Pulmonary artery endothelial cell (primary cell): Measurements from ENCODE around the gene PNPLA4. TPM values are rescaled to one million over a fixed set of nuclear protein-coding genes. Genes with fewer than 3 reads are reported as not detected.

ENCODE experiments used
- DNase-seq: peaks from one replicate; pipeline ENCODE4 v3.0.0-alpha.2; 2011; ENCODE audit warnings: low read depth, low spot score
- total RNA-seq: library from RNA; depleted of rRNA; stranded (reverse); fragments of >200 nt; gene quantifications from 2 replicates; pipeline ENCODE4 v1.2.3, GENCODE V29; 2014

The PNPLA4 gene
- 5.4 and 12.1 TPM in 2 replicates for total RNA-seq

GRCh38 chrX:7927259-7928167 is at the start of gene PNPLA4:
PNPLA4 (minus strand) TSS chrX:7927413; CDS start chrX:7926119, 1,294 bp downstream.
- peak; percentile 44 for DNase-seq

DNA sequence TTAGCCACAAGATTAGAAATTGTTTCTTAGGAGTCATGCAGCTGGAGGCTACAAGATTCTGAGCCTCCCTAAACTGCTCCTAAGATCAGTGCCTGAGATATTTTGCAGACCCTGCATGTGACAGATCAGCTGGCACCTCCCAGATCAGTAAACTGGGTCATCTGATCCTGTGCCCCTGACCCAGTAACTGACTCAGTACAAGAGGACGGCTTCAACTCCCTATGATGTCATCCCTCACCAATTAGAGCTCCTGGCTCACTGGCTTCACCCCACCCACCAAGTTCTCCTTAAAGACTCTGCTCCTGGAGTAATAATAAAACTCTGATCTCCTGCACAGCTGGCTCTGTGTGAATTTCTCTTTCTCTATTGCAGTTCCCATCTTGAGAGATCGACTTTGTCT is 45.4 kb upstream of the PNPLA4 start:
- DNase-seq = no peak

- no peak for DNase-seq
These were observed 43.2 kb upstream of the PNPLA4 start for GRCh38 chrX:7970428-7970827.

DNA sequence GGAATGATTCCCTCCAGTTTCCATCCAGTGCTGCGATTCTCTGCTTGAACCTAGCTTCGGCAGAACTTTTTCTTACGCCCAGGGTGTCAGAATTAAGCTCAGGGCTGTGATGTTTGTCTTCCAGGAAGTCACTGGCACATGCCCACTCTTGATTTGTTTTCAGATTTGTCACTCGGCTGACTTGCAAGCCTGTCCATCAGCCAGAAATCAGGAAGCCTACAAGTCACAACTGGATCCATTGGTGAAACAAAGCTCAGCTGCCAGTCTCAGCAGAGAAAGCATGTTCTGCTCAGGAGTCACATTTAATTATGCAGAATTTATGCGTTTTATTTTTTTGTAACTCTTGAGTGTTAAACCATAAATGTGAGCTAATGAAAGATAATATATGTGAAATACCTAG is 38.2 kb upstream of the PNPLA4 start:
- no peak for DNase-seq

DNA sequence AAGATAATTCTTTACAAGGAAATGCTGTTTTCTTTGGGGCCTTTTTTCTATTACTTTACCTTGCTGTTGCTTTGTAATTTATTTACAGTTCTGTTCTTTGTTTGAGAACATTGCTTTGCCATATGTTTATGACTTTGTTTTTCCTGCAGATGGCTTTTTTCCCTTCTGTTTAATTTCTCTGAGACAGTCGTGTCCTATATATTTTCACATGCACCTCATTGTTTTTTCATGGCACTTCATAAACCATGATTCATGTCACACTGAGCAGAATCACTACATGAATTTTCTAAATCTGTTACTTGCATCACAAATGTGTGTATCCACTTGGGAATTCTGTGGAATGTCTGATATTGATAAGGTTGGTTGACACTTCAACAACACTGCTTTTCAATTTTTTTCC is 33.0 kb upstream of the PNPLA4 start:
- no peak for DNase-seq

- DNase-seq = no peak
These were observed 26.2 kb upstream of the PNPLA4 start for GRCh38 chrX:7953446-7953845.

- no peak for DNase-seq
These were observed 23.7 kb upstream of the PNPLA4 start for GRCh38 chrX:7950865-7951264.

- DNase-seq = no peak
These were observed 21.3 kb upstream of the PNPLA4 start for GRCh38 chrX:7948483-7948882.

- no peak for DNase-seq
These were observed 19.7 kb upstream of the PNPLA4 start for GRCh38 chrX:7946960-7947359.

- DNase-seq = no peak
These were observed 16.5 kb upstream of the PNPLA4 start for GRCh38 chrX:7943600-7944245.

DNA sequence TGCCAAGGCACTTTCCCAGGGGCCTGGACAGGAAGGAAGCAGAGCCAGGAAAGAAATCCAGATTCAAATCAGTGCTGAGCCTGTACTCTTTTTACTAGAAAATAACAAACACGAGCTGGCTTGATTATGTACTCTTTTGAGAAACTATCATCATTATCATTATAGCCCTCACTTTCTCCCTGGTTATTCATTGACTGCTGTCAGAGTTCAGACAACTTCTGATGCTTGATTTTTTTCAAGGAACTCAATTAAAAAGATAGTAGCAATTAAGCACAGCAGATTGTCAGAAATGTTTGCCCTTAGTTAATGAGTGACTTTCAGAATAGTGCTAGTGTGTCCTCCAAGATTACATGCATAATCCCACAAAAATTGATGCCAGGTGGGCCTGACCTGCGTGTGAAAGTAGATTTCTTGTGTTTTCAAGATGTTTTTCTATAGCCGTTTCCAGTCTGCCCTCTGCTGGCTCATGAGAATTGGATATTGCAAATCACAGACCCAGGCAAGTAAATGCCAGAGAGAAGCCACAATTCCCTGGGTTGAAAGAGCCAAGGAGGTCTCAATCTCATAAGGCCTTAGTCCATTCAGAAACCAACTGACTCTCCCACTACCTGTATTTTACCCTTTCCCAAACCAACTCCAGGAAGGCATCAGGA is 14.3 kb upstream of the PNPLA4 start:
- DNase-seq = no peak

DNA sequence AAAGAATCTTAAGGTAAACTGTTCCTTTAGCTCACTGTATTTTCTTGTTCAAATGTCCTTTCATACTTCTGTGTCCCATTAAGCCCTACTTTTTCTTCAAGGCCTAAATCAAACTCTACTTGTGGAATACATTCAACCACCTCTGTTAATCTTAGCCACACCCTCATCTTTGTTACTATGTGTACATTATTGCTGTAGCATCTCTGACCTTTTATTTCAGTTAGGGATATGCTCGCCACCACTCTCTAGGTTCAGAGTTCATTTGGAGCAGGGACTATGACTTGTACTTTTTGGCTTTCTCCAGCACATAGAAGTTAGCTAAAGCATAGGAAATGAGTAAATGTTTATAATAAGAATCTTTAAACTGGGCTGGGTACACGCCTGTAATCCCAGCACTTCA is 6.8 kb upstream of the PNPLA4 start:
- no peak for DNase-seq

GRCh38 chrX:7926914-7927258 is 327 bp downstream of the PNPLA4 start:
- no peak for DNase-seq

DNA sequence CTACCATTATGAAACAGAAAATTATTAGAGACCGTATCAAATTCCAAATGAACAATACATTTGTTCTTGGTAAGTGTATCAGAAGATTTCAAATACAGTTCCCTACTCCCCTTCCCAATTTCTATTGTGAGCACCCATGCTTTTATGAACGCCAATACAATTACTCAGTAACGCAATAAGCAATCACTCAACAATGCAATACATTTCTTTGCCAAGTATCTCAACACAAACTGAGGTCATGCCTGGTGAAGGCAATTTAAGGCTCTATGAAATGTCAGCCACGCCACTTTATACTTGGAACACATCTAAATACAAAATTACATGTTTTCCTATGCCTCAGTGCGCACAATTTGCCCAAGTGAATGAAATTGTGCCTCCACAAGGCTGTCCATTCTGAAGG is 712 bp downstream of the PNPLA4 start:
- no peak for DNase-seq

DNA sequence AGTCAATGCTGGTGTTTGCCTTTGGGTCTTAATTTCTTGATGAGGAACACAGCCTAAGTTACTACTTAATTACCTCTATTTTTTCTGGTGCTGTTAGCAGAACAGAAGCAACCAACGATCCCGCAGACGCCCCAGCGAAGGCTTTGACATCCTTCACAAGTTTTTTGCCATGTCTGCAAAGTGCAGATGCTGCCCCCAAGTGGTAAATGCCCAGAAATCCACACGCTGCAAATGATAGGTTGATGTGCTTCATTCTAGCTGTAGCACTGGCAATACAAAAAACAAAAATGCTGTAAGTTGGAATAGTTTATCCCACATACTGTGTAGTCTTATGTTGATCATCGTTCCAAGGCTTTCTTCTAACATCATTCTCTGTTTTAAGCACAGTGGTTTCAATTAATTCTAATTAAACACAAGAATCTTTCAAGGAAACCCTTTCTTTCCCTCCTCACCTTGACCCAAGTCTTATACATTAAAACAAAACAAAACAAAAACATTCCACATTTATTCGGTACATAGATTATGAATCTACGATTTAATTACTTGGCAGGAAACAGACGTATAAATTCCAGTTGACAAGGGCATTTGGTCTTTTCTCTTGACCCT is 1.2 kb downstream of the PNPLA4 start:
- peak; percentile 36 for DNase-seq

- no peak for DNase-seq
These were observed 5.5 kb downstream of the PNPLA4 start for GRCh38 chrX:7921750-7922149.

DNA sequence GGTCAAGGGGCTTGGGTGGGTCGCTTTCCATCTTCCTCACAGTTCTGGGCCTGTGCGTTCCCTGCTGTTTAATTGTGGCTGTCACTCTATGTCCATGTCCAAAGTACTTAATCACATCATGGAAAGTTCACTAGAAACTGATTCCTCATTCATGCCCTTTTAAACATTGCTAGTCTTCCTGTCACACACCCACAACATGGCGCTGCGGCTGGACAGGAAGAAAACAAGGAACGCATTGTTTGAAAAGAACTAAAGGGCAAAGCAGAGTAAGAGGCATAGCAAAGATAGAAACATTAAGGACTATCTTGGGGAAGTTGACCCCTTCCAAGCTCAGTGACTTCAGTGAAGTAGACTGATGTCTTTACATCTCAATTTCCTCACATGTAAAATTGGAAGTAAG is 18.4 kb downstream of the PNPLA4 start:
- DNase-seq = no peak

DNA sequence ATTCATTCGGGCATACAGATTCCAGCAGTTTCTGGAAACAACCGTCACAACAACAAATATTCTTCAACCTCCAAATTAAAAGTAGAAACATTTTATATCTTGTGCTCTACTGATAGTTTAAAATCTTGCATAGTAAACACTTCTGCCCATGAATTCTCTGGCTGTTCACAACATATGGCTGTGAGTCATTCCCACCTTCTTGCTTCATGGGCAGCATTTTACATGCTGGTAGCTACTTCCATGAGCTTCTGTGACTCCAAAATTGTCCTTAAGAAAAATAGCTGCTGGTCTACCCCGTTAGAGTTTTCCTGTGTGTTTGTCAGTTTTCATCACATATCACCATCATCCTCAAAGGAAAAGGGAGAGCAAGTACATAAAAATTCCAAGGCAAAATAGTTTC is 22.7 kb downstream of the PNPLA4 start:
- DNase-seq = no peak

DNA sequence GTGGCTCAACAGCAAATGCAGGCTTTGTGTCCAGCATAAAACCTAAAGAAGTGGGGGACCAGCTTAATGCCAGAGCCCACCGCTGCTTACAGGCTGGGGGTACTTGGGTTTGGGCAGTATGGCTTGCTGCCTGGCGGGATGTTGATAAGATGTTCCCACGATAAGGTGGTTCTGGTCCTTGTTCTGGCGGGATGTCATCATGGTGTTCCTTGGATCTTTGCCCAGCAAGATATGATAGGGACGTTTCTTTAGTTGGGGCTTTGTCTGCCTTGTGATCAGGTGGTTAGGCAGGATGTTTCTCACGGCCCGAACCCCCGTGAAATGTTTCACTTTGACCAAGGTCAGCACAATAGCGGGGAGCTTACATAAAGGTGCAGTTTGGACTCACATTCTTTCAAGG is 35.3 kb downstream of the PNPLA4 start:
- no peak for DNase-seq

GRCh38 chrX:7889680-7890079 is 37.5 kb downstream of the PNPLA4 start:
- DNase-seq = no peak

GRCh38 chrX:7889135-7889534 is 38.1 kb downstream of the PNPLA4 start:
- DNase-seq = no peak

GRCh38 chrX:7876957-7877356 is 50.3 kb downstream of the PNPLA4 start:
- no peak for DNase-seq
